HFF-Myc (cell line): ENCODE data around the gene WNT3.

Experiments
- DNase-seq: peaks from one replicate; pipeline ENCODE4 v3.0.0-alpha.2; 2011; ENCODE audit warnings: low read depth; ENCODE audit errors: extremely low read depth
- H3K4me3 ChIP-seq: replicated peaks from 2 replicates; pipeline ENCODE4 v1.5.1; 2011; ENCODE audit warnings: low read depth, mild to moderate bottlenecking, control low read depth, low read length
- TF ChIP-seq, protein P1 (sequence below): IDR thresholded peaks from 2 replicates; pipeline ENCODE4 v1.5.1; 2012; ENCODE audit warnings: mild to moderate bottlenecking, low read depth, low read length, control low read depth; ENCODE audit errors: missing control alignments

Gene WNT3

DNA sequence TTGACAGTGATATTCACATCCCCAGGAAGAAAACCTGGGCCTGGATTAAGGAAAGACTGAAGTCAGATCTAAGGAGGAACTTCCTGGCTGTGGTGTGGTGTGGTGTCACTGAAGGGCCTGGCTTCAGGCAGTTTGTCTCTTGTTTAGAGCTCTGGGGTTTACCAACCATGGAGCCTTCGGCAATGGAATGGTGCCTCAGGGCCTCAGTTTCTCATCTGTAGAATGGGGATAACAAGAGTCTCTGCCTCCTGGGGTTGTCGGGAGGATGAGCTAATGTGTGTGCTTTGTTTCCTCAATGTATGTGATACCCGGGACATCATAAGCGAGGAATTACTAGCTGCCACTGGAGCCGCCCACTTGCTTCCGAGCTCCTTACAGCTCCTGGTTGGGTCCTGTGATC, 12.7 kb downstream of the WNT3 start:
- H3K4me3 ChIP-seq, result no peak overlapping the region
- DNase-seq, result no peak
- TF ChIP-seq, protein P1, sequence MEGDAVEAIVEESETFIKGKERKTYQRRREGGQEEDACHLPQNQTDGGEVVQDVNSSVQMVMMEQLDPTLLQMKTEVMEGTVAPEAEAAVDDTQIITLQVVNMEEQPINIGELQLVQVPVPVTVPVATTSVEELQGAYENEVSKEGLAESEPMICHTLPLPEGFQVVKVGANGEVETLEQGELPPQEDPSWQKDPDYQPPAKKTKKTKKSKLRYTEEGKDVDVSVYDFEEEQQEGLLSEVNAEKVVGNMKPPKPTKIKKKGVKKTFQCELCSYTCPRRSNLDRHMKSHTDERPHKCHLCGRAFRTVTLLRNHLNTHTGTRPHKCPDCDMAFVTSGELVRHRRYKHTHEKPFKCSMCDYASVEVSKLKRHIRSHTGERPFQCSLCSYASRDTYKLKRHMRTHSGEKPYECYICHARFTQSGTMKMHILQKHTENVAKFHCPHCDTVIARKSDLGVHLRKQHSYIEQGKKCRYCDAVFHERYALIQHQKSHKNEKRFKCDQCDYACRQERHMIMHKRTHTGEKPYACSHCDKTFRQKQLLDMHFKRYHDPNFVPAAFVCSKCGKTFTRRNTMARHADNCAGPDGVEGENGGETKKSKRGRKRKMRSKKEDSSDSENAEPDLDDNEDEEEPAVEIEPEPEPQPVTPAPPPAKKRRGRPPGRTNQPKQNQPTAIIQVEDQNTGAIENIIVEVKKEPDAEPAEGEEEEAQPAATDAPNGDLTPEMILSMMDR, result no peak

DNA sequence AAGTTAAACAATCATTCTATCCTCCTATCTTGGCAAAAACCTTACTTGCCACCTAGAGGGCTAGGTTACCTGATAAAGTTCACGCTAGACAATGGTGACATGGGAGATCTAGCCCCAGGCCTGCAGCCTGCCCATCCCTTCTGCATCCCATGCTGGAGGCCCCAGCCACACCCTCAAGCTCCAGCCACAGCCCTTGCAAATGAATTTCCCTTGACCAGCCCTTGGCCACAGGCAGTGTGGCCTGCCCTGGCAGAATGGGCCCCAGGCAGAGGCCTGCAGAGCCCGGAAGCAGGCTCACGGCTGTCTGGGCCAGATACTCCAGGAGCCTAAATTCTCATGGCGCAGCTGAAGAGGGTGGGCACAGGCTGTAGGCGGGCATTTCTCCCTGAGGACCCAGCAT, 14.9 kb downstream of the WNT3 start:
- H3K4me3 ChIP-seq, result no peak overlapping the region
- TF ChIP-seq, protein P1, result no peak
- no peak for DNase-seq

DNA sequence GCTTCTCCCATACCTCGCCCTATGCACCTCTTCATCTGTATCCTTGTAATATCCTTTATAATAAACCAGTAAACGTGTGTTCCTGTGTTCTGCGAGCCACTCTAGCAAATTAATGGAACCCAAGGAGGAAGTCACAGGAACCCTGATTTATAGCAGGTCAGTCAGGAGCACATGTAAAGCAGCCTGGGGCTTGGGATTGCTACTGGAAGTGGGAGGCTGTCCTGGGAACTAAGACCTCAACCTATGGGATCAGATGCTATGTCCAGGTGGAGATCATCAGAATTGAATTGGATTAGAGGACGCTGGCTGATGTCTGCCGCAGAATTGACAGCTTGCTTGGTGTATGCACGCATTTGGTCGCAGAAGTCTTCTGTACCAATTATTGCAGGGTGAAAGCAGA, 15.7 kb downstream of the WNT3 start:
- no peak overlapping the region for H3K4me3 ChIP-seq
- TF ChIP-seq, protein P1, result no peak
- no peak for DNase-seq

DNA sequence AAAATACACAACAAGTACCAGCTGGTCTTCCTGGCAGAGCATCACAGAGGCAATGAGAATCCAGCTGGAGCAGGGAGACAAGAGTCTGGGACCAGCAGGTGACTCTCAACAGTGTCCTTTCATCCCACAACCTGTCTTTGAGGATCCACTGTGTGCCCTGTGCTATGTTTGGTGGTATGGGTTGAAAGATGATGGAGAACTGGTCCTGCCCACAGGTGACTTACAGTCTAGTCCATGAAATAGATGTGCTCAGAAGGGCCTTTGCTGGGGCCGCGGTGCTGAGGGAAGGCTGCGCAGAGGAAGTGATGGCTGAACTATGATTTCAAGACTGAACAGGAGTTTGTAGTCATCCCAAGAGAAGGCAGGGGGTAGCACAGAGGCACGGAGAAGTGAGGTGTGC, 17.9 kb downstream of the WNT3 start:
- no peak overlapping the region for H3K4me3 ChIP-seq
- no peak for DNase-seq
- TF ChIP-seq, protein P1, result no peak

DNA sequence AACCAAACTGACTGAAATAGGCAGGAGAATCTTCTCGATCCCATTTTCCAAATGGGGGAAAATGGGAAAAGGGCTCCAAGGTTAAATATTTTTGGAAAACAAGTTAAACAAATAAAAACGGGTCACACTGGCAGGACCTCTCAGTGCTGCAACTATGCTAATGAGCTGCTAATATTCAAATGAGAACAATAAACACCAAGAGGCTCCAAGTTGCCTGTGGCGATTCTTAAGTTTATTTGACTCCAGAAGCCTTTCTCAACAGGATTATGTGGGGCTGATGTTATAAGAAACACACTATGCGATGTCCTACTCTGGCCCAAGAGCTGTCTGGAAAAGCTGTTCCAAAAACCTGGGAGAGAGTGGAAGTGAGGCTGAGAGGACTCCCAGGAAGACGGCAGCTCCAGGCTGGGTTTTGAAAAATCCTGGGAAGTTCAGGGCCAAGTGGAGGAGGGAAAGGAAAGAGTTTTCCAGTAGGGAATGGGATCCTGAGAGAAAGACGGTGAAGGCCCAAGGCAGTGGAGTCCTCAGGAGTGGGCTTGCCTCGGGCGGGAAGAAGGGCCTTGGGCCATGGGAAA, 21.4 kb downstream of the WNT3 start:
- DNase-seq, result no peak
- TF ChIP-seq, protein P1, result no peak
- no peak overlapping the region for H3K4me3 ChIP-seq

DNA sequence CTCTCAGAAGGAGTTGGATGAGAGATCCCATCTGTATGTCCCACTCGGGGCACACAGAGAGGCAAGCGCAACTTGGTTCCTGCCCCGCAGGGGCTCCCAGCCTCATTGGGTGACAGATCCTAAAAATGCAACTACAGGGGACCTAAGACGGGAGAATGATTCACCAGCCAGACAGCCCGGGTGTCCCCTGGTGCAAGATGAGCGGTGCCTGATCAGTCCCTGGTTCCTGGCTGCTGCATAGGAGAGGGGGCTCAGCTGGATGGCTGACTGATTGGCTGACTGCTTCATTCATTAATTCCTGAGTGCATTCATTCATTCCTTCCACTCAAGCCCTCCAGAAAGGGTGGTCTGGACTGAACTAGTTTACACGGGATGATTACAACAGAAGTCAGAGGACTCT, 22.0 kb downstream of the WNT3 start:
- DNase-seq, result no peak
- TF ChIP-seq, protein P1, result no peak
- no peak overlapping the region for H3K4me3 ChIP-seq

DNA sequence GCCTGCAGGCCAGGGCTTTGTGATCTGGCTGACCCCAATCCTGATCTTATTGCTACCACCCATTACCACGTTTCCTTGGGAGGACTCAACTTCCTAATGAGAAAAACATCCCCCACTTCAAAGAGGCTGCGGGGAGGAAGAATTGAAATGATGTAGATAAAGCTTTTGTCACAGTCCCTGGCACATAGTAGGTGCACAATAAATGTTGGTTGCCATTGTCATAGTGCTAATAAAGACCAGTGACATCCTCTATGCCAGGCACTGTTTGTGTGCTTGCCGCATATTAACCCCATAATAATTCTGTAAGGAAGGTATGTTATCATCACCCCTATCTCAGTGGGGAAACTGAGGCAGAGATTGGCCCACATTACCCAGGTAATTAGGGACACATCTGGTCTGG, 22.4 kb downstream of the WNT3 start:
- TF ChIP-seq, protein P1, result no peak
- no peak for DNase-seq
- H3K4me3 ChIP-seq, result no peak overlapping the region
